Measurements from ENCODE around the gene APBB1.
A peak's percentile ranks its signal among the peaks of the same experiment; 100 is the strongest.

Gene APBB1

DNA sequence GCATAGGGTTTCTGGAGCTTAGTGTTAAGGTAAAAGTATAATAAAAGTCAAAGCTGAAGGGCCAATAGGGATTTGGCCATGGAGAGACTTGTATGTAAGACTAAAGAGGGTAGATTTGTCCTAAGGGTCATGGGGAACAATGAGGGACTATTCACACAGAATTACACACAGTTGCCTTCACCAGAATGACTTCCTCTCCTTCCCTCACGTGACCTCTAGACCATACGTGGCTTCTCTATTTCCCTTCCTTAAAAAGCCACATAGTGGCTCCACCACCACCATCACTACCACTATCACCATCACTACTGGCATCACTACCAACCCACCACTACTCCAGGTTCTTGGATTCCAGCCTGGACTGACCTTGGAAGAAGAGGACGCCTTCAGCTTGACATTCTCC is 19.1 kb upstream of the APBB1 start:
- Mint-ChIP-seq H3K36me3 (no peaks in the 10 kb centered on the region), H3K27ac (no peak overlapping the region), H3K4me1 (peaks cover 2% of the 10 kb centered on the region), H3K4me3 (no peak overlapping the region), H3K9me3 (no peaks in the 10 kb centered on the region), H3K27me3 (peaks cover 6% of the 10 kb centered on the region)
- ATAC-seq (ENCODE audit: low read depth) (peak; percentile 68), DNase-seq (ENCODE audit: low spot score in 2 of 2) (no peak)

DNA sequence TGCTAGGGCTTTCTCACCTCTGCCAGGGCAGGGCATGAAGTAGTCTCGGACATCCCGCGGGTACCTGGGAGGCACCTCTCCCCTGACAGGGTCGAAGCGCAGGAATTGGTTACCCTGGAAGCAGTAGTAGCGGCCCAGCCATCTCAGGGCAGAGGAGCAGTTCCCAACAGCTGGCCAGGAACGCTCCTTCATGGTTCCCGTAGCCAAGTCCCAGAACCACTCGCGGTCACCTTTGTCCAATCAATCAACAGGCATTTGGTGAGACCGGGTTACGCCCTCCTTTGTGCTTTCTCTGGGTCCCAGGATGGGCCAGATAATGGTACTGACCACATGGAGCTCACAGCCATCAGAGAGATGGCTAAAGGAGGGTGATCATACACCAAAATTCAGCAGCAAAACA is 18.5 kb upstream of the APBB1 start:
- Mint-ChIP-seq H3K4me3 (no peak overlapping the region), H3K27ac (no peak overlapping the region), H3K27me3 (peaks cover 7% of the 10 kb centered on the region), H3K4me1 (peaks cover 2% of the 10 kb centered on the region), H3K9me3 (no peaks in the 10 kb centered on the region), H3K36me3 (no peaks in the 10 kb centered on the region)
- ATAC-seq (ENCODE audit: low read depth) (no peak), DNase-seq (ENCODE audit: low spot score in 2 of 2) (no peak)

GRCh38 chr11:6433998-6434660 is 15.2 kb upstream of the APBB1 start:
- no peak overlapping the region for H3K27ac Mint-ChIP-seq
- H3K36me3 Mint-ChIP-seq: no peaks in the 10 kb centered on the region
- peaks cover 7% of the 10 kb centered on the region for H3K27me3 Mint-ChIP-seq
- ATAC-seq (ENCODE audit: low read depth) (no peak), DNase-seq (ENCODE audit: low spot score in 2 of 2) (no peak)
- H3K4me3 Mint-ChIP-seq: no peak overlapping the region
- no peaks in the 10 kb centered on the region for H3K9me3 Mint-ChIP-seq
- peaks cover 2% of the 10 kb centered on the region for H3K4me1 Mint-ChIP-seq

GRCh38 chr11:6431861-6432260 is 13.0 kb upstream of the APBB1 start:
- Mint-ChIP-seq H3K27ac (no peak overlapping the region), H3K4me1 (peaks cover 2% of the 10 kb centered on the region), H3K36me3 (no peaks in the 10 kb centered on the region), H3K9me3 (no peaks in the 10 kb centered on the region), H3K4me3 (no peak overlapping the region), H3K27me3 (peaks cover 7% of the 10 kb centered on the region)
- DNase-seq (ENCODE audit: low spot score in 2 of 2) (no peak), ATAC-seq (ENCODE audit: low read depth) (no peak)

DNA sequence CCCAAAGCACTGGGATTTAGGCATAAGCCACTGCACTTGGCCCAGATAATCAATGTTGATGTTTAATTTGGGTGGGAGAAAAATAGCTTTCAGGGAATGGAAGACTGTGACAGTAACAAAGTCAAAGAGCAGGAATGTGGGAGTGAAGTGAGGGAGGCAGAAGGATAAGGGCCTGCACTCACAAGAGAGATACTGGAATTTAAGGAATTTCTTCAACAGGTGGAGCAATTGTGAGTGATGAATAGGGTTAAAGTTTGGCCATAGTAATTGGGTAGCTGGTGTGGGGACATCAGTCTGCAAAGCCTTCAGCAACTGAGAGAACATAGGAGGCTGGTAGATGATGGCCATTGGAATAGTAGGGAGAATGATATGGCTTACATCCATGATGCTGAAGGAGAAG is 8.6 kb upstream of the APBB1 start:
- Mint-ChIP-seq H3K9me3 (no peaks in the 10 kb centered on the region), H3K27ac (no peak overlapping the region), H3K4me1 (no peaks in the 10 kb centered on the region), H3K4me3 (no peak overlapping the region), H3K27me3 (peaks cover 9% of the 10 kb centered on the region), H3K36me3 (no peaks in the 10 kb centered on the region)
- no peak for DNase-seq (ENCODE audit: low spot score in 2 of 2)
- no peak for ATAC-seq (ENCODE audit: low read depth)

- H3K9me3 Mint-ChIP-seq: no peaks in the 10 kb centered on the region
- no peak for ATAC-seq (ENCODE audit: low read depth)
- H3K4me1 Mint-ChIP-seq: peaks cover 2% of the 10 kb centered on the region
- peaks cover 17% of the 10 kb centered on the region for H3K27me3 Mint-ChIP-seq
- H3K4me3 Mint-ChIP-seq: no peak overlapping the region
- DNase-seq (ENCODE audit: low spot score in 2 of 2): no peak
- no peak overlapping the region for H3K27ac Mint-ChIP-seq
- peaks cover 2% of the 10 kb centered on the region for H3K36me3 Mint-ChIP-seq
Observed at GRCh38 chr11:6420677-6421076, 1.8 kb upstream of the APBB1 start.

DNA sequence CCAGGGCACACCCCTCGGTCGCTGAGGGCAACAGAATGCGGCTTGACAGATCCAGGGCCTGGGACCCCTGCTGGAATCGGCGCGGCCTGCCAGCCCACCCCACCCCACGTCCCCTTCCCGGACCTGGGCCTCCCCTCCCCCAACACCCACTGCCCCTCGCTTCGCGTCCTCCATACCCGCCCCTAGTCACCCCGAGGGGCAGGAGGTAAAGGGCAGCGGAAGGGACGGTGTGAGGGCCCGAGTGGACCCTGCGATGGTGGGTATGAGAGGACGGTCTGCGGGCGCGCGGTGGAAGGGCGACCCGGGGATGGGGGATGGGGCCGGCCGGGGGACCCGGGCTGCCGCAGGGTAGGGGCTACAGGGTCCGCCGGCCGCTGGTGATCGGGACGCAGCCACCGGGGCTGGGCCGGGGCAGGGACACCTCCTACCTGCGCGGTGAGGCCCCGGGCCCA is 311 bp downstream of the APBB1 start:
- ATAC-seq (ENCODE audit: low read depth): no peak

GRCh38 chr11:6417907-6418556 is 862 bp downstream of the APBB1 start:
- no peak for ATAC-seq (ENCODE audit: low read depth)
- Mint-ChIP-seq H3K27me3 (peaks cover 10% of the 10 kb centered on the region), H3K9me3 (no peaks in the 10 kb centered on the region), H3K27ac (no peak overlapping the region), H3K4me1 (peaks cover 5% of the 10 kb centered on the region), H3K36me3 (peaks cover 3% of the 10 kb centered on the region), H3K4me3 (no peak overlapping the region)
- no peak for DNase-seq (ENCODE audit: low spot score in 2 of 2)

More for the DNA sequence above, 311 bp downstream of the APBB1 start:
- Mint-ChIP-seq H3K36me3 (peaks cover 2% of the 10 kb centered on the region), H3K4me1 (peaks cover 2% of the 10 kb centered on the region), H3K27me3 (peaks cover 12% of the 10 kb centered on the region), H3K27ac (no peak overlapping the region), H3K4me3 (no peak overlapping the region), H3K9me3 (no peaks in the 10 kb centered on the region)
- DNase-seq (ENCODE audit: low spot score in 2 of 2): no peak

GRCh38 chr11:6415797-6416196 is 3.1 kb downstream of the APBB1 start:
- H3K27me3 Mint-ChIP-seq: peaks cover under 1% of the 10 kb centered on the region
- no peak overlapping the region for H3K27ac Mint-ChIP-seq
- peaks cover 8% of the 10 kb centered on the region for H3K4me1 Mint-ChIP-seq
- H3K9me3 Mint-ChIP-seq: no peaks in the 10 kb centered on the region
- DNase-seq (ENCODE audit: low spot score in 2 of 2) (no peak), ATAC-seq (ENCODE audit: low read depth) (no peak)
- H3K4me3 Mint-ChIP-seq: no peak overlapping the region
- H3K36me3 Mint-ChIP-seq: peaks cover 3% of the 10 kb centered on the region

- H3K9me3 Mint-ChIP-seq: no peaks in the 10 kb centered on the region
- H3K36me3 Mint-ChIP-seq: peaks cover 4% of the 10 kb centered on the region
- H3K27ac Mint-ChIP-seq: no peak overlapping the region
- no peaks in the 10 kb centered on the region for H3K27me3 Mint-ChIP-seq
- peaks cover 8% of the 10 kb centered on the region for H3K4me1 Mint-ChIP-seq
- ATAC-seq (ENCODE audit: low read depth): no peak
- no peak overlapping the region for H3K4me3 Mint-ChIP-seq
- DNase-seq (ENCODE audit: low spot score in 2 of 2): no peak
Observed at GRCh38 chr11:6414874-6415328, 4.0 kb downstream of the APBB1 start.

GRCh38 chr11:6413791-6414201 is 5.1 kb downstream of the APBB1 start:
- no peak overlapping the region for H3K4me3 Mint-ChIP-seq
- no peak for ATAC-seq (ENCODE audit: low read depth)
- H3K27ac Mint-ChIP-seq: no peak overlapping the region
- no peaks in the 10 kb centered on the region for H3K9me3 Mint-ChIP-seq
- H3K36me3 Mint-ChIP-seq: peaks cover 4% of the 10 kb centered on the region
- no peak for DNase-seq (ENCODE audit: low spot score in 2 of 2)
- peaks cover 6% of the 10 kb centered on the region for H3K4me1 Mint-ChIP-seq
- no peaks in the 10 kb centered on the region for H3K27me3 Mint-ChIP-seq

DNA sequence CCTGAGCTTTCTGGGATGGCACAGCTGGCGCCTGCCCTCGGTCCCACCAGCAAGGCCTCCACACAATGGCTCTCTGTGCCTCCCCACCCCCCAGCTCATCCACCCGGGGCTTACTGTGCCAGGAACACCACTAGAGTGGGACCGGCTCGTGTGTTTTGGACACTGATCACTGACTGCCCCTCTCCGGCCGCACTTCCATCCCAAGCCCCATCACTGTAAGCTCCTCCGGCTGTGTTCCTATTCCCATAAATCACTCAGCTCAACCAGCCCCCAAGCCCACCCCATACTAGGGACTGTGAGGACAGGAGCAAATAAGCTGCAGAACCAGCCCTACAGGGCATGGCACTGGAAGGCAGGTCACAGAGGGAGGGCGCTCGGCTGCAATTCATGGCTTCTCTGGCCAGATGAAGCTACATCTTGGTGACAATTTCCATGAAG is 7.3 kb downstream of the APBB1 start:
- Mint-ChIP-seq H3K4me3 (no peak overlapping the region), H3K27ac (no peak overlapping the region), H3K4me1 (peaks cover 10% of the 10 kb centered on the region), H3K36me3 (peaks cover 4% of the 10 kb centered on the region), H3K27me3 (no peaks in the 10 kb centered on the region), H3K9me3 (no peaks in the 10 kb centered on the region)
- no peak for ATAC-seq (ENCODE audit: low read depth)
- no peak for DNase-seq (ENCODE audit: low spot score in 2 of 2)

DNA sequence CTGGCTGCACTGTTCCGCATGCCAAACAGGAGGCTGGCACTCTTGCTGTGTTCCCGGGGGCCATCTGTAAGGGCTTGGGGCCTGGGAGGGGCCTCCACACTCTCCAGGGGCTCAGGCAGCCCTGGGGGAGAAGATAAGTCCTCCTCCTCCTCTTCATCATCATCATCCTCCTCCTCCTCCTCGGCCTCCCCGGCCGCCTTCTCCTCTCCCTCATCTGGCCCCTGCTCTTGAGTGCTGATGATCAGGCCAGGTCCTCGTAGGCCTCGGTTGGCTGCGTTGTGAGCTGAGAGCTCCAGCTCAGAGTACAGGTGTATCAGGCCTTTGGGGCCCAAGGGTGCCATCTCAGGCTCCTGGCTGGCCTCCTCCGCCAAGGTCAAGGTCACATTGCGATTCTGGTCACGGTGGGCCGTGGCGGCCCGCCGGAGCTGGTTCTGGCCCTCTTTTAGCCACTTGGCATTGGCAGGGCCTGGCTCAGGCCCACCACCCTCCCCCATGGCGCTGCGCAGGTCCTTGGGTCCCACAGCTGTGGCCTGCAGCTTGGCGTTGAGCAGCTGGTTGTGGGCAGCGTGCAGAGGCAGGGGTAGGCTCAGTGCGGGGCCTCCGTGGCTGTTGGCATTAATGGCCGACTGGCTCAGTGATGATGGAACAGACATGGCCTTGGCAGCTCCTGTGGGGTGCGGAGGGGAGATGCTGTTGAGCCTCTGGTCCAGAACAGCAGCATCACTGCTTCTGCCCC is 8.0 kb downstream of the APBB1 start:
- Mint-ChIP-seq H3K4me1 (peaks cover 18% of the 10 kb centered on the region), H3K9me3 (no peaks in the 10 kb centered on the region), H3K27me3 (no peaks in the 10 kb centered on the region), H3K27ac (no peak overlapping the region), H3K4me3 (no peak overlapping the region), H3K36me3 (peaks cover 8% of the 10 kb centered on the region)
- ATAC-seq (ENCODE audit: low read depth) (no peak), DNase-seq (ENCODE audit: low spot score in 2 of 2) (no peak)

GRCh38 chr11:6406370-6406769 is 12.5 kb downstream of the APBB1 start:
- Mint-ChIP-seq H3K36me3 (peaks cover 6% of the 10 kb centered on the region), H3K4me1 (peaks cover 35% of the 10 kb centered on the region), H3K9me3 (no peaks in the 10 kb centered on the region), H3K27ac (no peak overlapping the region), H3K27me3 (no peaks in the 10 kb centered on the region), H3K4me3 (no peak overlapping the region)
- no peak for ATAC-seq (ENCODE audit: low read depth)
- DNase-seq (ENCODE audit: low spot score in 2 of 2): no peak

All from memory B cell (primary cell).